ENCODE data around the gene DNAH10. TPM values are rescaled to one million over a fixed set of nuclear protein-coding genes. Genes with fewer than 3 reads are reported as not detected.
"Not testable (repeated sequence)": the region's sequence is repeated elsewhere in the genome, so short reads cannot be mapped to it uniquely, and the experiment has no call there.

DNAH10 gene
- total RNA-seq, 1 donor from 2014 or later = not detected

DNA sequence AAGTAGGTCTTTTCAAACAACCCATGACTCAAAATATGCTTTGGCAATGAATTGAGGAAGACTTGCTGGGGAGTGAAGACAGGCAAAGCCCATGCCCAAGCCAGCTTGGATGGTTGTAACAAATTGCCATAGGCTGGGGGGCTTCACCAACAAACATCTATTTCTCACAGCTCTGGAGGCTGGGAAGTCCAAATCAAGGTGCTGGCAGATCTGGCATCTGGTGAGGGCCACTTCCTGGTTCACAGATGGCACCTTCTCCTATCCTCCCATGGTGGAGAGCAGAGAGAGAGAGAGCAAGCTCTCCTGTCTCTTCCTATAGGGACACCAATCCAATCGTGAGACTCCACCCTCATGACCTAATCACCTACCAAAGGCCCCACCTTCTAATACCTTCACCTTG, 11.3 kb downstream of the DNAH10 start:
- peaks cover 31% of the 10 kb centered on the region for H3K27me3 ChIP-seq (ENCODE audit: low read depth)
- DNase-seq = no peak
- H3K9me3 ChIP-seq (replicated peaks) = peaks cover 5% of the 10 kb centered on the region
- no peaks in the 10 kb centered on the region for H3K4me1 ChIP-seq
- intact Hi-C loops (cut with micrococcal nuclease) = no loop called here
- H3K4me3 ChIP-seq = no peak overlapping the region
- no peaks in the 10 kb centered on the region for H3K36me3 ChIP-seq
- no peak overlapping the region for H3K27ac ChIP-seq (replicated peaks)
- TF ChIP-seq, protein P1, sequence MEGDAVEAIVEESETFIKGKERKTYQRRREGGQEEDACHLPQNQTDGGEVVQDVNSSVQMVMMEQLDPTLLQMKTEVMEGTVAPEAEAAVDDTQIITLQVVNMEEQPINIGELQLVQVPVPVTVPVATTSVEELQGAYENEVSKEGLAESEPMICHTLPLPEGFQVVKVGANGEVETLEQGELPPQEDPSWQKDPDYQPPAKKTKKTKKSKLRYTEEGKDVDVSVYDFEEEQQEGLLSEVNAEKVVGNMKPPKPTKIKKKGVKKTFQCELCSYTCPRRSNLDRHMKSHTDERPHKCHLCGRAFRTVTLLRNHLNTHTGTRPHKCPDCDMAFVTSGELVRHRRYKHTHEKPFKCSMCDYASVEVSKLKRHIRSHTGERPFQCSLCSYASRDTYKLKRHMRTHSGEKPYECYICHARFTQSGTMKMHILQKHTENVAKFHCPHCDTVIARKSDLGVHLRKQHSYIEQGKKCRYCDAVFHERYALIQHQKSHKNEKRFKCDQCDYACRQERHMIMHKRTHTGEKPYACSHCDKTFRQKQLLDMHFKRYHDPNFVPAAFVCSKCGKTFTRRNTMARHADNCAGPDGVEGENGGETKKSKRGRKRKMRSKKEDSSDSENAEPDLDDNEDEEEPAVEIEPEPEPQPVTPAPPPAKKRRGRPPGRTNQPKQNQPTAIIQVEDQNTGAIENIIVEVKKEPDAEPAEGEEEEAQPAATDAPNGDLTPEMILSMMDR (IDR thresholded peaks at IDR 0.05; ENCODE audit: borderline replicate concordance) = no peak

DNA sequence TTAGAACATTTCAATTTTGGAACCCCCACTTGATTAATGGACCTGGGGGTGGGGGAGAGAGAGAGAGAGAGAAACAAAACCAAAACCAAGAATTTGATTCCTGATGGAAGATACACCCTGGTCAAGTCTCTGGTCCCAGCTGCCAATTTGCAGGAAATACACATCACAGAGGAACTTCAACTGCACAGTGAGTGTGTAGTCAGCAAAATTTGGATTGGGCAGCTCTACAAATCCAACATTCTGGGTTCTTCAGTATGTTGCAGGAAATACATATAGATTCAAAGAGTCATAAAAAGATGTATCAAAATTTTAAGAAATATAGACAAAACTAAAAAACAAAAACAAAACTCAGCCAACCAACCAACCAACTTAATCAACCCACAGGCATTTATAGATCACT, 17.4 kb downstream of the DNAH10 start:
- intact Hi-C loops (cut with micrococcal nuclease) = no loop called here
- no peak for DNase-seq
- no peaks in the 10 kb centered on the region for H3K36me3 ChIP-seq
- H3K27me3 ChIP-seq (ENCODE audit: low read depth) = no peaks in the 10 kb centered on the region
- H3K9me3 ChIP-seq (replicated peaks) = peaks cover 16% of the 10 kb centered on the region
- no peaks in the 10 kb centered on the region for H3K4me1 ChIP-seq
- no peak overlapping the region for H3K4me3 ChIP-seq
- TF ChIP-seq, protein P1 (IDR thresholded peaks at IDR 0.05; ENCODE audit: borderline replicate concordance) = no peak
- H3K27ac ChIP-seq (replicated peaks) = no peak overlapping the region

DNA sequence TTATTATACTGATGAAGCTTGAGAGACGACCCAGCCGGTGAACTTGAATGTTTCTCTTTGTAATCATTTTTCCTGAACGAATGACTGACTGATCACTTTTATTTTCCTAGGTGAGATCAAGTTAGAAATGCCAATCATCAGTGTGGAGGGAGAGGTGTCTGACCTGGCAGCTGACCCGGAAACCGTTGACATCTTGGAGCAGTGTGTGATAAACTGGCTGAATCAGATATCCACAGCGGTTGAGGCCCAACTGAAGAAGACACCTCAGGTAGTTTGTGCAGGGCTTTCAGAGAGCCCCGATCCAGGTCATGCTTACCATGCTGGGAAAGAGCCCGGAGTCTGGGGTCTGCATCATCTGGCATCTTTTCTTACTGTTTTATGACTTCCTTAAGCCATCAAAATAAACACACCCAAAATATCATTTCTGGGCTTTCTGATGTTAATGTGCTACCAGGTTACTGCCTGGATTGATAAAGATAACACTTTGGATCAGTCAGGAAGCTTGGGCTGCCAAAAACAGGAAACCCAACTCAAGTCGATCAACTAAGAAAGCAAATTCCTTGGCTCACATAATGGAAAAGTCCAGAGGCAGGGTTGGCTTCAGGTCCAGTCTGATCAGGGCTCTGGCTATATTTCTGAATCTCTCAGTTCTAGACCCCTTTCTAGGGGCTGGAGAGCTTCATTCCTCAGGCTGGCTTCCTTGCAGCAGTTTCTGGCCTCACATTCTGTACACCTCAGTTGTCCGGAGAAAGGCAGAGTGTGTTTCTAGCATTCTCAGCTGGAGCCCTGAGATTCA, 21.1 kb downstream of the DNAH10 start:
- Histone ChIP-seq H3K4me3 (no peak overlapping the region), H3K9me3 (replicated peaks) (peaks cover 16% of the 10 kb centered on the region), H3K27me3 (ENCODE audit: low read depth) (peaks cover 6% of the 10 kb centered on the region), H3K4me1 (no peaks in the 10 kb centered on the region), H3K27ac (replicated peaks) (no peak overlapping the region), H3K36me3 (no peaks in the 10 kb centered on the region)
- TF ChIP-seq, protein P1 (IDR thresholded peaks at IDR 0.05; ENCODE audit: borderline replicate concordance) = no peak
- no peak for DNase-seq
- intact Hi-C loops (cut with micrococcal nuclease) = no loop called here

DNA sequence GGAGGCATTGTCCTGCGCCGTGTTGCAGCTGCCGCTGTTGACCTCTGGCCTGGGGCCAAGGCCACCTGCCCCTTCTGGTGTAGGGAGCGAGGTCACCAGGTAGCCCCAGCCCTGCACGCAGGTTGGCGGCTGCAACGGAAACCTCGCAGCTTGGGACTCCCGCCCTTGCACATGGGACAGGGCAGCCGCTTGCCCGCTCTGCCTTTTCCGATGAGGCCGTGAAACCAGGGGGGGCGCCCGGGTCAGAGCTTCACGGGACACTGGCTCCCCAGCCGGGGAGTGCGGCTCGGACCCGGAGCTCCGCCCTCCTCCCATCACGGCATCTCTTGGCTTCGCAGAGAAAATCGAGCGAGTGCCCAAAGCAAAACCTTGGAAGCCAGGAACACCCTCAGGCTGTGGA, 25.4 kb downstream of the DNAH10 start:
- H3K4me3 ChIP-seq = no peak overlapping the region
- intact Hi-C loops (cut with micrococcal nuclease) = no loop called here
- H3K36me3 ChIP-seq = no peaks in the 10 kb centered on the region
- H3K27ac ChIP-seq (replicated peaks) = no peak overlapping the region
- H3K27me3 ChIP-seq (ENCODE audit: low read depth) = peaks cover 6% of the 10 kb centered on the region
- H3K4me1 ChIP-seq = no peaks in the 10 kb centered on the region
- H3K9me3 ChIP-seq (replicated peaks) = peaks cover 12% of the 10 kb centered on the region
- DNase-seq = no peak
- TF ChIP-seq, protein P1 (IDR thresholded peaks at IDR 0.05; ENCODE audit: borderline replicate concordance) = no peak

DNA sequence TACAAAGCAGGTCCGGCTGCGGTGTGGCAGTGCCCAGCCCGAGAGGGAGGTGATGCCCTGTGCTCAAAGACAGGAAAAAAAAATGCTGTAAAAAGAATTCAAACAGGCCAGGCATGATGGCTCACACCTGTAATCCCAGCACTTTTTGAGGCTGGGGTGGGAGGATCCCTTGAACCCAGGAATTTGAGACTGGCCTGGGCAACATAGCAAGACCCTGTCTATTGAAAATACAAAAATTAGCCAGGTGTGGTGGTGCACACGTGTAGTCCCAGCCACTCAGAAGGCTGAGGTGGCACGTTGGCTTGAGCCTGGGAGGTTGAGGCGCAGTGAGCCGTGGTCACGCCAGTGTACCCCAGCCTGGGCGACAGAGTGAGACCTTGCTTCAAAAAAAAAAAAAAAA, 26.4 kb downstream of the DNAH10 start:
- H3K9me3 ChIP-seq (replicated peaks) = peaks cover 15% of the 10 kb centered on the region
- H3K27me3 ChIP-seq (ENCODE audit: low read depth) = peaks cover 6% of the 10 kb centered on the region
- H3K4me3 ChIP-seq = no peak overlapping the region
- intact Hi-C loops (cut with micrococcal nuclease) = no loop called here
- no peak overlapping the region for H3K27ac ChIP-seq (replicated peaks)
- no peak for DNase-seq
- no peaks in the 10 kb centered on the region for H3K4me1 ChIP-seq
- no peaks in the 10 kb centered on the region for H3K36me3 ChIP-seq
- TF ChIP-seq, protein P1 (IDR thresholded peaks at IDR 0.05; ENCODE audit: borderline replicate concordance) = no peak

DNA sequence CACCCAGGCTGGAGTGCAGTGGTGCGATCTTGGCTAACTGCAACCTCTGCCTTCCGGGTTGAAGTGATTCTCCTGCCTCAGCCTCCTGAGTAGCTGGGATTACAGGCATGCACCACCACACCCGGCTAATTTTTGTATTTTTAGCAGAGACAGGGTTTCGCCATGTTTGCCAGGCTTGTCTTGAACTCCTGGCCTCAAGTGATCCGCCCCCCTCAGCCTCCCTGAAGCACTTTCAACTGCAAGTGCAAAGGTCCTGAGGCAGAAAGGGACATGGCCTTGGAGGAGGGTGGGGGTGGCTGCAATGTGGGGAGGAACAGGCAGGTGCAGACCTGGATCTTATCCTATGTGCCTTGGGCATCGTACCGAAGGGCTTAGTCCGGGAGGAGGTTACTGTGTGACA, 27.3 kb downstream of the DNAH10 start:
- H3K27me3 ChIP-seq (ENCODE audit: low read depth); H3K27ac ChIP-seq (replicated peaks); DNase-seq; H3K4me1 ChIP-seq; intact Hi-C loops (cut with micrococcal nuclease); H3K36me3 ChIP-seq; H3K4me3 ChIP-seq: not testable (repeated sequence)
- H3K9me3 ChIP-seq (replicated peaks) = peaks cover 15% of the 10 kb centered on the region
